HCEC 1CT (cell line): ENCODE measurements around the gene EIF3F.

Experiments
- DNase-seq: peaks from one replicate; pipeline ENCODE4 v3.0.0-alpha.2; 2017

Gene EIF3F

DNA sequence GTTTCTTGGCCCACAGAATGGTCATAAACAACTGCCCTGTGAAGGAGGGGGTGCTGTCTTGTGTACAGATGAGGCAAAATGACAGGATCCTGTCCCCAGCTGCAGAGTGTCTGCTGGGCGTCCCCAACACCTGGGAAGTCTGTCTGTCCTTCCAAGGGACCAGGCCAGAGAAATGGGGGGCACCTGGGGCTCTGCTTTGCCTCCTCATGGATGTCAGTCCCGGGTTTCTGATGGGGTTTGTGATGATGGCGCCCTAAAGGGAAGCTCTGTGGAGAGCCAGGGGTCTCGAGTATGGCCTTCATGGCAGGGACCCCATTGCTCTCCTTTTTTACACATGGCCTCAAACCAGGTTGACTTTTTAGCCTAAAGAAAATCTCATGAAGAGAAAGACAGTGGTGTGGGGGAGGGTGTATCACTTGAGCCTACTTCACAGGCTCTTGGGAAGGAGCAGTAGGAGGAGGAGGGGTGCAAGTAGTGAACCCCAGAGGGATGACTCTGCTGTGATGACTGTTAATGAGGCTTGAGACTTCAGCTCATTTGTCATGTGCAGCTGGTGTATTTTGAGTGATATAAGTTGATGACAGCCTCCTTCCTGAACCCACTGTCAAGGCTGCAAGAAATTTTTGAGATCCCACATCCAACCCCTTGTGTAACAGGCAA lies 53.3 kb downstream of the EIF3F start:
- DNase-seq = no peak

DNA sequence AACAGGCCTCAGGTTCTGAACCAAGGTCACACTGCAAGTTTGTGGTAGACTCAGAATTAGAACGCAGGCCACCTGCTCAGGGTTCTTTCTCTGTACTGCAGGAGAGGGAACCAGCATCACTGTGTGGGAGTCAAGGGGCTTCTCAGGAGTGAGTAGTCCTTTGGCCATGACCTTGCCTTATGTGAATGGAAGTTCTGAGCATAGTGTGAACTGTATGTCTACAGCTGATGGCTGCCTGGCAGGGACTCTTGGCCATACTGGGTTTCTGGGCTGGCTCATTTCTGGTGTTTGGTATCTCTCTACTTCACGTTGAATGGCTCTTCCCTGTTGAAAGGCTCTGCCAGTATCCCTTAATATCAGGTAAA lies 53.8 kb downstream of the EIF3F start:
- no peak for DNase-seq

DNA sequence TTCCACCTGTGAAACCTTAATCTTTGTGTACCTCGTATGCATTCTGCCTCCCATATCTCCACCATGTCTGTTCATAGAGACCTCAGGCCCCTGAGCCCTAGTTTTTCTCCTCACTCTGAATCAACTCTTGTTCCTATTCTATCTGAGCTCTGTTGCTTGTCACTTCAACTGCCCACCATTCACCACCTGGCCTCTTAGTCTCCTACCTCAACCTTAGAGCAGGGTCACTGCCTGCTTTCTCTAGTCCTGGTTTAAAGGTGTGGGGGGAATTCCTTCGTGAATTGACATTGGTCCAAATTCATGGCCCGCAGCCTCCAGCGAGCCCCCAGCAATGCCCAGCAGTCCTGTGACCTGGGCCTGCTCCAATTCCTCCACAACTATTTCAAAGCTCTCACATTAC lies 54.4 kb downstream of the EIF3F start:
- no peak for DNase-seq

DNA sequence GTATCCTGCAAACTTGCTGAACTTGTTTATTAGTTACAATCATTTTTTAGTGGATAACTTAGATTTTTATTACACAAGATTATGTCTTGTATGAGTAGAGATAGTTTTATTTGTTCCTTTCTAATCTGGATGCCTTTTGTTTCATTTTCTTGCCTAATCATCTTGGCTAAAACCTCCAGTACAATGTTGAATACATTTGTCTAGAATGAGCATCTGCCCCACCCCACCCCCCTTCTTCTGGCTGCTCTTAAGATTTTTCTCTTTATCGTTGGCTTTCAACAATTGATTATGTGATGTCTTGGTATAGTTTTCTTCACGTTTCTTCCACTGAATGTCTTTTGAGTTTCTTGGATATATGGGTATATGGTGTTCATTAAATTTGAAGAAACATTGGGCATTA lies 56.6 kb downstream of the EIF3F start:
- DNase-seq = no peak

DNA sequence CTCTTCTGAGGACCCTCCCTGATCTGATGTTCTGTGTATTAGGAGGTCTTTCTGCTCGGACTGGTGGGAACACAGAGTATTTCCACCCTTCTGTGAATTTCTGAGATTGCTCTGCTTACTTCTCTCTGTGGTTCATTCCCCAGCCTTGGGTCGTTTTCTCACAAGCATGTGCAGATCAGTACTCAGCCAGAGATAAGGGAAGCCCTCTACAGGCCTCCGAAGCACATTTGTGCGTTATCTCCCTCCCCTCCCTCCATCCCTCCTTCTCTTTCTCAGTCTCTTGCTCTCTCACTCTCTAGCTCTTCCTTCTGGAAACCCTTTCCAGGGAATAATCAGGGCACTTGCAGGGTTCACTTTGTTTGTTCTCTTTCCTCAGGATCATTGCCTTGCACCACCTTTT lies 58.7 kb downstream of the EIF3F start:
- no peak for DNase-seq

DNA sequence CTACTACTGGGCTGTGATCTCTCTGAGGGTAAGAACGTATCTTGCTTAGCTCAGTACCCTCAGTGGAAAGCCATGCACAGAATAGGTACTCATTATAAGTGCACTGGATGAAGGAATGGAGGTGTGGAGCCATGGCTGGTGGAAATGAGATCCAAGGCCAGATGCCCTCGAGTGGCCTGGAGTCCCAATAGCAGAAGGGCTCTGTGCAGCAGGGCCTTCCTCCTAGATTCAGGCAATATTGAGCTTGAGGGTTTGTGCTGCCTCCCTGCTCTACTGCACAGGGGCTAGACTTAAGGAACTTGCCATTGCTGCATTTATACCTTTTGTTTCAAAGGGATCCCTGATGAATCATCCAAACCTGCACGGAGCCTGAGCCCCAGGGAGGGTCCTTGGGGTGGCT lies 60.2 kb downstream of the EIF3F start:
- no peak for DNase-seq

DNA sequence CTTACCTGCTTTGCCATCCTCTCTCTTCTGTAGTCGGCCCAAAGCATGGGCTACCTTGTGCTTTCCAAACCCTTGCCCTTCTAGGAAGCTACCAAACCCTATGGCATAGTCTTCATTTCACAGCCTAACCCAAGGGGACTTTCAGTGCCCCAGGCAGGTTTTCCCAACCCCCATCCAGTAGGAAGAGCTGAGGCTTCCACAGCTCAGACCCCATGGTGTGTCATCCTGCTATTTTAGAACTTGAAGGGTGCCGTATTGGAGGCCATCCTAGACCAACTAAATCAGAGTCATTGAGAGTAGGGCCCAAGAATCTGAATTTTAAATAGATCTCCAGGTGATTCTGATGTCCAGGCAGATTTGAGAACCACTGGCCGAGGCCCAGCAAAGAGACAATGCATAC lies 61.9 kb downstream of the EIF3F start:
- DNase-seq = no peak
